Spleen (tissue), 7 donors: ENCODE data around the gene SNAPC1.

ENCODE experiments used
- CTCF ChIP-seq, 11 experiments: fragments of 200-600 bp in 7 of 11; fragments of 450-650 bp in 4 of 11; sonication (generic) in 4 of 11; IDR thresholded peaks in 8 of 11; conservative IDR thresholded peaks in 3 of 11; 1 replicate in 7 of 11; 2 replicates in 4 of 11; pipeline versions ENCODE4 v1.4.0 to v1.8.0; 2016 to 2021; ENCODE audit warnings: antibody characterized with exemption in 11 of 11, inconsistent platforms in 4 of 11, mild to moderate bottlenecking in 1 of 11
- POLR2A ChIP-seq, 3 donors: fragments of 450-650 bp; IDR thresholded peaks; one replicate each; pipeline ENCODE4 v1.5.1; 2017; ENCODE audit warnings: antibody characterized with exemption in 3 of 3, mild to moderate bottlenecking in 1 of 3
- donor health status: DM: no; HTN: no; CAD: no; lungs with moderate emphysema.
- donor health status: DM: no; HTN: no; CAD: no.
- donor health status: DM: no; HTN: no; CAD: no.

DNA sequence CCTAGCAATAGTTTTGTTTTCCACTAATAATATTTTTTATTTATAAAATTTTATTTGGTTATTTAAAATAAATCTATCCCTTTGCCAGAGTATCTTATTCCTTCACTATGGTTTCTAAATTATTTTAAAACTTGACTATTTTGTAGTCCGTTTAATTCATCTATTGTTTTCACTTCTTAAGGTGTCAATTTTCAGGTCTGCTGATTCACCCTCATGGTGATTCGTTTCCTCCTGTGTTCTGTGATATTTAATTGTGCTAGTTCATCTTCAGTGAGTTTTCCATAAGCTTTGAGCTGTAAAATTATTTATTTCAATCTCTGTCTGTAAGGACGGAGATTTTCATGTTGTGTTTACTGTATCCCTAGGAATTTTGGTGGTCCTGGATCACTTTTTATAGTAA is 70.6 kb downstream of the SNAPC1 start:
- TF ChIP-seq CTCF (IDR thresholded peaks at IDR 0.05 in 8 of 11, conservative IDR thresholded peaks at IDR 0.05 in 3 of 11): no peak
- TF ChIP-seq POLR2A (IDR thresholded peaks at IDR 0.05): no peak
